NCI-H2081 (cell line): Measurements from ENCODE around the gene SPAM1.
"Not testable (repeated sequence)": the region's sequence is repeated elsewhere in the genome, so short reads cannot be mapped to it uniquely, and the experiment has no call there.

ENCODE experiments used
- DNase-seq, 2 experiments: peaks; one replicate each; lab custom pipeline; 2025; lab: John Stamatoyannopoulos, UW

Gene SPAM1

GRCh38 chr7:123948136-123948535 lies 23.1 kb downstream of the SPAM1 start:
- no peak for DNase-seq

- no peak for DNase-seq
Measured at GRCh38 chr7:123958186-123958703, 33.2 kb downstream of the SPAM1 start.

- DNase-seq: peak; percentile 10 to 48
Measured at GRCh38 chr7:123961771-123962170, 36.7 kb downstream of the SPAM1 start.

GRCh38 chr7:123966936-123967335 lies 41.9 kb downstream of the SPAM1 start:
- no peak for DNase-seq

- DNase-seq: no peak
Measured at GRCh38 chr7:123972045-123972444, 47.0 kb downstream of the SPAM1 start.

GRCh38 chr7:123972831-123973230 lies 47.8 kb downstream of the SPAM1 start:
- no peak for DNase-seq

GRCh38 chr7:123974326-123974908 lies 49.4 kb downstream of the SPAM1 start:
- no peak for DNase-seq

GRCh38 chr7:123975084-123975483 lies 50.0 kb downstream of the SPAM1 start:
- DNase-seq: no peak

GRCh38 chr7:123977081-123977480 lies 52.0 kb downstream of the SPAM1 start:
- DNase-seq: no peak

- no peak for DNase-seq
Measured at GRCh38 chr7:123979876-123980275, 54.8 kb downstream of the SPAM1 start.

GRCh38 chr7:123987445-123987844 lies 62.4 kb downstream of the SPAM1 start:
- DNase-seq: no peak

GRCh38 chr7:123992913-123993518 lies 68.0 kb downstream of the SPAM1 start:
- DNase-seq: no peak

- no peak for DNase-seq
Measured at GRCh38 chr7:123993996-123994395, 69.0 kb downstream of the SPAM1 start.

- DNase-seq: no peak
Measured at GRCh38 chr7:123994449-123994848, 69.4 kb downstream of the SPAM1 start.

GRCh38 chr7:123995617-123996326 lies 70.7 kb downstream of the SPAM1 start:
- no peak for DNase-seq

GRCh38 chr7:123996327-123996625 lies 71.2 kb downstream of the SPAM1 start:
- DNase-seq: no peak

- DNase-seq: no peak
Measured at GRCh38 chr7:123998921-123999320, 73.9 kb downstream of the SPAM1 start.

- DNase-seq: no peak
Measured at GRCh38 chr7:123999703-124000102, 74.7 kb downstream of the SPAM1 start.

GRCh38 chr7:124008296-124008695 lies 83.3 kb downstream of the SPAM1 start:
- not testable (repeated sequence) for DNase-seq

GRCh38 chr7:124009321-124009720 lies 84.3 kb downstream of the SPAM1 start:
- no peak for DNase-seq
